HCT116 (cell line): Measurements from ENCODE around the gene TEX264. TPM values are rescaled to one million over a fixed set of nuclear protein-coding genes. Genes with fewer than 3 reads are reported as not detected.

Source experiments
- ATAC-seq: fragments of 200-7000 bp; cut with Tn5 transposase; 2 replicates; pipeline ENCODE4 v1.9.1; 2020; ENCODE audit warnings: mild to moderate bottlenecking, moderate library complexity
- BruUV-seq: library from RNA; stranded (reverse); fragments of 400-500 nt; replicated peaks from 2 replicates; lab custom pipeline; 2021; lab: Mats Ljungman, UMichigan
- CTCF ChIA-PET: fragments of 300-600 bp; sonication (Branson Sonifier 250); formaldehyde crosslinking; loops from one replicate; lab custom pipeline; 2021; ENCODE audit warnings: antibody characterized with exemption; lab: Charles Lee
- POLR2A ChIA-PET: fragments of 300-600, 350-600 bp; sonication (Branson Sonifier 250); formaldehyde crosslinking; loops from one replicate; lab custom pipeline; 2021; ENCODE audit warnings: antibody characterized with exemption; lab: Charles Lee
- RAD21 ChIA-PET, 2 experiments: fragments of 300-600 bp; sonication (Branson Sonifier 250); formaldehyde crosslinking; loops; one replicate each; lab custom pipeline; 2023; ENCODE audit warnings: low total read pairs in 2 of 2; ENCODE audit not compliant: uncharacterized antibody in 2 of 2, unreplicated experiment in 2 of 2, low non-redundant PET in 1 of 2; lab: Charles Lee
- DNase-seq: peaks from one replicate; pipeline ENCODE4 v3.0.0-alpha.2; 2010; ENCODE audit warnings: low read depth, low spot score
- H2AFZ ChIP-seq: fragments of 200-600 bp; shearing (Covaris generic), sonication (generic); 2 replicates; pipeline ENCODE4 v1.6.1; 2017; ENCODE audit warnings: low read depth, mixed run types, mixed read lengths, antibody characterized with exemption, low read length; ENCODE audit not compliant: poor library complexity, severe bottlenecking
- H3K27ac ChIP-seq: 2 replicates; pipeline ENCODE4 v1.5.1; 2012; ENCODE audit warnings: low read depth, low read length
- H3K27me3 ChIP-seq: fragments of 200-600 bp; sonication (generic); 2 replicates; pipeline ENCODE4 v1.6.1; 2016; ENCODE audit warnings: mixed run types, low read length, mixed read lengths; ENCODE audit not compliant: insufficient read depth
- H3K36me3 ChIP-seq, 2 experiments: fragments of 200-500 bp in 1 of 2; fragments of 200-600 bp in 1 of 2; sonication (Bioruptor generic) in 1 of 2; sonication (generic) in 1 of 2; 2 replicates each; pipeline versions ENCODE4 v1.5.1 to v1.6.1; 2014 to 2016; ENCODE audit warnings: low read length in 2 of 2, inconsistent platforms in 1 of 2, mixed read lengths in 1 of 2, mixed run types in 1 of 2; ENCODE audit not compliant: insufficient read depth in 2 of 2, control insufficient read depth in 1 of 2
- H3K4me1 ChIP-seq, 2 experiments: fragments of 200-600 bp in 1 of 2; sonication (generic) in 1 of 2; 2 replicates each; pipeline versions ENCODE4 v1.5.1 to v1.6.1; 2012 to 2017; ENCODE audit warnings: low read length in 2 of 2, inconsistent platforms in 1 of 2, mild to moderate bottlenecking in 1 of 2, mixed read lengths in 1 of 2, mixed run types in 1 of 2, moderate library complexity in 1 of 2; ENCODE audit not compliant: insufficient read depth in 2 of 2, control insufficient read depth in 1 of 2
- H3K4me2 ChIP-seq: fragments of 200-600 bp; sonication (generic); 2 replicates; pipeline ENCODE4 v1.6.1; 2017; ENCODE audit warnings: mixed run types, low read length, mixed read lengths
- H3K4me3 ChIP-seq, 2 experiments: fragments of 200-600 bp in 1 of 2; sonication (generic) in 1 of 2; replicated peaks in 1 of 2; 2 replicates each; pipeline ENCODE4 v1.5.1; 2011 to 2016; ENCODE audit warnings: low read length in 2 of 2, control low read depth in 1 of 2, low read depth in 1 of 2, mild to moderate bottlenecking in 1 of 2, mixed read lengths in 1 of 2, mixed run types in 1 of 2
- H3K79me2 ChIP-seq: fragments of 200-600 bp; sonication (generic); 2 replicates; pipeline ENCODE4 v1.6.1; 2017; ENCODE audit warnings: mild to moderate bottlenecking, mixed run types, low read length, moderate library complexity, mixed read lengths; ENCODE audit not compliant: insufficient read depth
- H3K9ac ChIP-seq: fragments of 200-600 bp; sonication (generic); 2 replicates; pipeline ENCODE4 v1.6.1; 2016; ENCODE audit warnings: low read length, mixed read lengths
- H3K9me2 ChIP-seq: fragments of 200-600 bp; sonication (generic), shearing (Covaris generic); 2 replicates; pipeline ENCODE4 v1.6.1; 2017; ENCODE audit warnings: mixed run types, mild to moderate bottlenecking, moderate library complexity; ENCODE audit not compliant: insufficient read depth
- H3K9me3 ChIP-seq, 2 experiments: fragments of 200-500 bp in 1 of 2; fragments of 200-600 bp in 1 of 2; sonication (Bioruptor generic) in 1 of 2; sonication (generic) in 1 of 2; 2 replicates each; pipeline ENCODE4 v1.6.1; 2014 to 2017; ENCODE audit warnings: low read length in 2 of 2, mixed read lengths in 2 of 2, inconsistent platforms in 1 of 2, low read depth in 1 of 2, mild to moderate bottlenecking in 1 of 2, mixed run types in 1 of 2, moderate library complexity in 1 of 2; ENCODE audit not compliant: control insufficient read depth in 1 of 2, insufficient read depth in 1 of 2
- H4K20me1 ChIP-seq: fragments of 200-600 bp; sonication (generic), shearing (Covaris generic); 2 replicates; pipeline ENCODE4 v1.6.1; 2017; ENCODE audit warnings: mixed run types, mild to moderate bottlenecking, moderate library complexity; ENCODE audit not compliant: insufficient read depth
- CEBPB ChIP-seq: IDR thresholded peaks from 2 replicates; pipeline ENCODE4 v1.6.1; 2012; ENCODE audit warnings: low read depth
- EGR1 ChIP-seq: IDR thresholded peaks from 2 replicates; pipeline ENCODE4 v1.6.1; 2012; ENCODE audit warnings: low read depth
- FOSL1 ChIP-seq: IDR thresholded peaks from 2 replicates; pipeline ENCODE4 v1.6.1; 2012; ENCODE audit warnings: low read depth
- POLR2A ChIP-seq: IDR thresholded peaks from 2 replicates; pipeline ENCODE4 v1.7.0; 2011; ENCODE audit warnings: borderline replicate concordance; ENCODE audit not compliant: insufficient read depth, insufficient read length; ENCODE audit errors: extremely low read depth
- POLR2AphosphoS5 ChIP-seq: IDR thresholded peaks from 2 replicates; pipeline ENCODE4 v1.6.1; 2011; ENCODE audit warnings: mild to moderate bottlenecking, low read depth, low read length, moderate library complexity
- SIN3A ChIP-seq: IDR thresholded peaks from 2 replicates; pipeline ENCODE4 v1.6.1; 2012; ENCODE audit warnings: low read depth
- TCF7L2 ChIP-seq: IDR thresholded peaks from 2 replicates; pipeline ENCODE4 v1.7.0; 2011; ENCODE audit warnings: borderline replicate concordance, inconsistent platforms; ENCODE audit not compliant: insufficient read depth, insufficient read length; ENCODE audit errors: extremely low read depth
- YY1 ChIP-seq: IDR thresholded peaks from 2 replicates; pipeline ENCODE4 v1.6.1; 2011; ENCODE audit warnings: low read length, low read depth, moderate library complexity, mild to moderate bottlenecking; ENCODE audit not compliant: insufficient replicate concordance; ENCODE audit errors: extremely low read depth
- intact Hi-C: fragments of 100-400 bp; cut with micrococcal nuclease; formaldehyde crosslinking; loops from 2 replicates; pipeline ENCODE4 v1.10.0; 2022
- total RNA-seq: library from RNA; stranded (reverse); gene quantifications from one replicate; pipeline ENCODE4 v1.2.1, GENCODE V29; 2021; ENCODE audit not compliant: unreplicated experiment
- TF ChIP-seq, protein P1 (sequence below): IDR thresholded peaks from 2 replicates; pipeline ENCODE4 v1.6.1; 2012
- TF ChIP-seq, protein P2 (sequence below): IDR thresholded peaks from 2 replicates; pipeline ENCODE4 v1.6.1; 2011; ENCODE audit warnings: mild to moderate bottlenecking, low read length, moderate library complexity; ENCODE audit not compliant: insufficient replicate concordance; ENCODE audit errors: extremely low read depth
- TF ChIP-seq, protein P3 (sequence below): IDR thresholded peaks from 2 replicates; pipeline ENCODE4 v1.6.1; 2012
- TF ChIP-seq, protein P4 (sequence below), 3 experiments: fragments of 200-600 bp in 1 of 3; sonication (generic) in 1 of 3; IDR thresholded peaks in 2 of 3; conservative IDR thresholded peaks in 1 of 3; 2 replicates each; pipeline ENCODE4 v1.5.1; 2012 to 2017; ENCODE audit warnings: low read depth in 2 of 3, low read length in 2 of 3, antibody characterized with exemption in 1 of 3, borderline replicate concordance in 1 of 3, control low read depth in 1 of 3, mild to moderate bottlenecking in 1 of 3, mixed read lengths in 1 of 3, mixed run types in 1 of 3, moderate library complexity in 1 of 3; ENCODE audit not compliant: insufficient read depth in 1 of 3

The TEX264 gene
- total RNA-seq, 1 experiment from 2014 or later = 36.0 TPM

DNA sequence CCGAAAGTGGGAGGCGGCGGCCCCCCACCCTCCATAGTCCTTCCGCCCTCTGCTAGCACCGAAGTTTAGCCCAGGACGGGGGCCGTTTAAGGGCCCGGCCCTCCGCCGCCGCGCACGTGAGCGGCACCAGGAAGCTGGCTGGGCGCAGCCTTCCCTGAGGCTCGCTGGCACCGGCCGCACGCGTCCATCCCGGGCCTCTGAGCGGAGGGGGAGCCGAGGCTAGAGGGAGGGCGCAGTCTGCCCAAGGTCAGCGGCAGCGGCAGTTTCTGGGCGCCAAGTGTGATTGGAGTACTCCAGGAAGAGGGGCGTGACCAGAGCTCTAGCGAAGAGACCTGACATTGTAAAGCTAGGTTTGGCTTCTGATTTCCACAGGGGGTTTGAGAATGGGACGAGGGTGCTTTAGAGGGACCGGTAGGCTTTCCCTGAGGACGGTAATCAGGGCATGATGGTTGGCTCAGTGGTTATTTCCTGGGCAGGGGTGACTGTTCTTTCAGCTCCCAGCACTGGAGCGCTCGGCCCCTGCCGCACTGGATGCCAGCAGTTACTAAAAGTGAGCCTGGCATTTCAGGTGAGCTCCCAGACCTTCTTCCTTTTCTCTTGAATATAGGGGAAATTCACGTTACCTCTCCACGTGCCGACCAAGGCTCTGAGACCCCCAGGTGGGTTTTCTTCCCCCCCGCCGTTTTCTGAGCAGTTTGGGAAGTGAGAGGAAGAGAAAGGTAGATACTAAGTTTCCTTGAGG, 853 bp downstream of the TEX264 start:
- BruUV-seq = no TSS peak
- peaks cover 7% of the 10 kb centered on the region; the same call in 1 of the 2 replicates for H3K79me2 ChIP-seq
- ATAC-seq = peak; percentile 68
- DNase-seq = peak; percentile 27
- H3K4me2 ChIP-seq = peak overlapping the region; percentile 95
- no peaks in the 10 kb centered on the region for H3K27me3 ChIP-seq
- H3K9me2 ChIP-seq = no peaks in the 10 kb centered on the region
- H3K36me3 ChIP-seq = peaks cover 0 to 6% of the 10 kb centered on the region in 2 experiments; a peak in 1 of 4 replicates
- H3K4me3 ChIP-seq = peak overlapping the region; percentile 85 to 92
- intact Hi-C loops = loop anchor here (5.0 kb wide), 1 partner anchor 280 kb away; the partner anchor contains the start of gene RBM15B
- ChIA-PET CTCF (interaction anchor here (0.9 to 5.3 kb wide), 4 partner anchors 11 to 287 kb away, joined by 3 to 80 read pairs (median 6); partner anchors contain the start of genes MANF and RRP9), POLR2A (interaction anchor here (0.8 to 0.9 kb wide), 2 partner anchors 10 to 172 kb away, joined by 4 read pairs; partner anchors contain the start of gene DCAF1), RAD21 (interaction anchor here in 1 of 2 experiments (1.1 kb wide), 1 partner anchor 172 kb away, joined by 5 read pairs; the partner anchor contains the start of gene DCAF1)
- H3K9ac ChIP-seq = peak overlapping the region; percentile 93
- no peak overlapping the region for H2AFZ ChIP-seq
- no peak for TF ChIP-seq FOSL1
- peak; percentile 22 for TF ChIP-seq POLR2A
- TF ChIP-seq, protein P1, sequence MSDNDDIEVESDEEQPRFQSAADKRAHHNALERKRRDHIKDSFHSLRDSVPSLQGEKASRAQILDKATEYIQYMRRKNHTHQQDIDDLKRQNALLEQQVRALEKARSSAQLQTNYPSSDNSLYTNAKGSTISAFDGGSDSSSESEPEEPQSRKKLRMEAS = peak; percentile 75
- TF ChIP-seq EGR1 = no peak
- peak; percentile 55; the same call in 1 of the 2 replicates for TF ChIP-seq SIN3A
- no peak for TF ChIP-seq CEBPB
- TF ChIP-seq POLR2AphosphoS5 = peak; percentile 70
- TF ChIP-seq, protein P2, sequence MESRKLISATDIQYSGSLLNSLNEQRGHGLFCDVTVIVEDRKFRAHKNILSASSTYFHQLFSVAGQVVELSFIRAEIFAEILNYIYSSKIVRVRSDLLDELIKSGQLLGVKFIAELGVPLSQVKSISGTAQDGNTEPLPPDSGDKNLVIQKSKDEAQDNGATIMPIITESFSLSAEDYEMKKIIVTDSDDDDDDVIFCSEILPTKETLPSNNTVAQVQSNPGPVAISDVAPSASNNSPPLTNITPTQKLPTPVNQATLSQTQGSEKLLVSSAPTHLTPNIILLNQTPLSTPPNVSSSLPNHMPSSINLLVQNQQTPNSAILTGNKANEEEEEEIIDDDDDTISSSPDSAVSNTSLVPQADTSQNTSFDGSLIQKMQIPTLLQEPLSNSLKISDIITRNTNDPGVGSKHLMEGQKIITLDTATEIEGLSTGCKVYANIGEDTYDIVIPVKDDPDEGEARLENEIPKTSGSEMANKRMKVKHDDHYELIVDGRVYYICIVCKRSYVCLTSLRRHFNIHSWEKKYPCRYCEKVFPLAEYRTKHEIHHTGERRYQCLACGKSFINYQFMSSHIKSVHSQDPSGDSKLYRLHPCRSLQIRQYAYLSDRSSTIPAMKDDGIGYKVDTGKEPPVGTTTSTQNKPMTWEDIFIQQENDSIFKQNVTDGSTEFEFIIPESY = no peak
- TF ChIP-seq YY1 = peak; percentile 34
- TF ChIP-seq, protein P3, sequence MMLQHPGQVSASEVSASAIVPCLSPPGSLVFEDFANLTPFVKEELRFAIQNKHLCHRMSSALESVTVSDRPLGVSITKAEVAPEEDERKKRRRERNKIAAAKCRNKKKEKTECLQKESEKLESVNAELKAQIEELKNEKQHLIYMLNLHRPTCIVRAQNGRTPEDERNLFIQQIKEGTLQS = no peak
- TF ChIP-seq TCF7L2 = no peak
- TF ChIP-seq, protein P4, sequence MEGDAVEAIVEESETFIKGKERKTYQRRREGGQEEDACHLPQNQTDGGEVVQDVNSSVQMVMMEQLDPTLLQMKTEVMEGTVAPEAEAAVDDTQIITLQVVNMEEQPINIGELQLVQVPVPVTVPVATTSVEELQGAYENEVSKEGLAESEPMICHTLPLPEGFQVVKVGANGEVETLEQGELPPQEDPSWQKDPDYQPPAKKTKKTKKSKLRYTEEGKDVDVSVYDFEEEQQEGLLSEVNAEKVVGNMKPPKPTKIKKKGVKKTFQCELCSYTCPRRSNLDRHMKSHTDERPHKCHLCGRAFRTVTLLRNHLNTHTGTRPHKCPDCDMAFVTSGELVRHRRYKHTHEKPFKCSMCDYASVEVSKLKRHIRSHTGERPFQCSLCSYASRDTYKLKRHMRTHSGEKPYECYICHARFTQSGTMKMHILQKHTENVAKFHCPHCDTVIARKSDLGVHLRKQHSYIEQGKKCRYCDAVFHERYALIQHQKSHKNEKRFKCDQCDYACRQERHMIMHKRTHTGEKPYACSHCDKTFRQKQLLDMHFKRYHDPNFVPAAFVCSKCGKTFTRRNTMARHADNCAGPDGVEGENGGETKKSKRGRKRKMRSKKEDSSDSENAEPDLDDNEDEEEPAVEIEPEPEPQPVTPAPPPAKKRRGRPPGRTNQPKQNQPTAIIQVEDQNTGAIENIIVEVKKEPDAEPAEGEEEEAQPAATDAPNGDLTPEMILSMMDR (IDR thresholded peaks at IDR 0.05 in 2 of 3, conservative IDR thresholded peaks at IDR 0.05 in 1 of 3; ENCODE audit: borderline replicate concordance in 1 of 3, insufficient read depth in 1 of 3, low read depth in 2 of 3, low read length in 2 of 3) = no peak
- H4K20me1 ChIP-seq = no peaks in the 10 kb centered on the region
- peaks cover 17 to 51% of the 10 kb centered on the region in 2 experiments for H3K4me1 ChIP-seq
- H3K27ac ChIP-seq = peak overlapping the region; percentile 99
- no peaks in the 10 kb centered on the region for H3K9me3 ChIP-seq
